ENCODE measurements around the gene DHH.

The DHH gene

DNA sequence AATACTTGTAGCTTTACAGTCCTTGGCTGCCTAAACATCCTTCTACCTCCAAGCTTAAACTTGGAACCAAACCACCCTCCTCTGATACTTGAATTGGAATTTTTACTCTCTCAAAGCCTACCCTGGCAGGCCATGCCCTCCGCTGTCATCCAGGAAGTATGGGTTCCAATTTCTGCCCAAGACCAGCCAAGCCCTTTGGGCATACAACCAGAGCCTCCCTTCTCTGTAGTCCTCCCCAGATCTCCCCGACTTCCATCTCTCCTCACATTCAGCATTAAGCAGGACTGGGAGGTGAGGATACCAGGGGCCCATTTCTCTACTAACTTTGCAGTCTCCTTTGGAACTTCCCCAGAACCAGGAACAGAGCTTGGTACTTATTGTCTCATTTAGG lies 369 bp upstream of the DHH start:
- Histone ChIP-seq H3F3A (ENCODE audit: insufficient read depth) (no peaks in the 10 kb centered on the region), H3K4me3 (ENCODE audit: insufficient read depth, low read length, poor library complexity, severe bottlenecking) (no peak overlapping the region), H3K27me3 (ENCODE audit: low read length) (no peaks in the 10 kb centered on the region)

DNA sequence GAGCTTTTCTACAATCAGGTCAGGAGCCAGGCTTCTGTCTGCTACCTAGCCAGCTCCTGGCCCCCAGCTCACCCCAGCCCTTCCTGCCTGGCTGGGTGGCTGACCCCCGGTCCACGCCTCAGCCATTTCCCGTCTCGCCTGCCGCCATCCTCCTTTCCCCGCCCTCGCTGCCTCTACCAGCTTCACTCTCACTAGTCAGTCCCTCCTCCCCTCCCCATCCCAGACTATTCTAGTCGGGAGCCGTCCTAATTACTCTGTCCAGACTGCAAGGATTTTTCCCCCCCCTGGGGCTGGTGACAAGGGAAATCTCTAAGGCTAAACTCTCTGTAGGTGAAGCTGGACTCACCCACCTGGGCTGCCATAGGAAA lies 825 bp downstream of the DHH start:
- Histone ChIP-seq H3K4me3 (ENCODE audit: insufficient read depth, low read length, poor library complexity, severe bottlenecking) (no peak overlapping the region), H4K20me1 (ENCODE audit: low read depth, low read length) (no peaks in the 10 kb centered on the region), H3K36me3 (ENCODE audit: low read length) (no peaks in the 10 kb centered on the region), H2AFZ (ENCODE audit: low read depth, low read length, severe bottlenecking) (no peak overlapping the region), H3K9me3 (ENCODE audit: insufficient read depth, low read length) (no peaks in the 10 kb centered on the region), H3K27me3 (ENCODE audit: low read length) (no peaks in the 10 kb centered on the region), H3K79me2 (ENCODE audit: insufficient read depth, low read length) (no peaks in the 10 kb centered on the region), H3K9ac (ENCODE audit: low read length) (no peak overlapping the region), H3F3A (ENCODE audit: insufficient read depth) (no peaks in the 10 kb centered on the region), H3K4me2 (ENCODE audit: low read depth, low read length, poor library complexity, severe bottlenecking) (no peak overlapping the region), H3K27ac (ENCODE audit: low read depth, low read length) (no peak overlapping the region), H3K9me2 (replicated peaks; ENCODE audit: insufficient read depth, low read length) (no peaks in the 10 kb centered on the region)
- TF ChIP-seq EZH2phosphoT487 (conservative IDR thresholded peaks at IDR 0.05; ENCODE audit: low read length) (no peak), CTCF (IDR thresholded peaks at IDR 0.05; ENCODE audit: insufficient read depth, low read length, poor library complexity, severe bottlenecking) (no peak)

More for the DNA sequence above, 369 bp upstream of the DHH start:
- Histone ChIP-seq H2AFZ (ENCODE audit: low read depth, low read length, severe bottlenecking) (no peak overlapping the region), H4K20me1 (ENCODE audit: low read depth, low read length) (no peaks in the 10 kb centered on the region), H3K9me3 (ENCODE audit: insufficient read depth, low read length) (no peaks in the 10 kb centered on the region), H3K79me2 (ENCODE audit: insufficient read depth, low read length) (no peaks in the 10 kb centered on the region), H3K9ac (ENCODE audit: low read length) (no peak overlapping the region), H3K9me2 (replicated peaks; ENCODE audit: insufficient read depth, low read length) (no peaks in the 10 kb centered on the region), H3K27ac (ENCODE audit: low read depth, low read length) (no peak overlapping the region), H3K4me2 (ENCODE audit: low read depth, low read length, poor library complexity, severe bottlenecking) (no peak overlapping the region), H3K36me3 (ENCODE audit: low read length) (no peaks in the 10 kb centered on the region)
- TF ChIP-seq EZH2phosphoT487 (conservative IDR thresholded peaks at IDR 0.05; ENCODE audit: low read length) (no peak), CTCF (IDR thresholded peaks at IDR 0.05; ENCODE audit: insufficient read depth, low read length, poor library complexity, severe bottlenecking) (no peak)

DNA sequence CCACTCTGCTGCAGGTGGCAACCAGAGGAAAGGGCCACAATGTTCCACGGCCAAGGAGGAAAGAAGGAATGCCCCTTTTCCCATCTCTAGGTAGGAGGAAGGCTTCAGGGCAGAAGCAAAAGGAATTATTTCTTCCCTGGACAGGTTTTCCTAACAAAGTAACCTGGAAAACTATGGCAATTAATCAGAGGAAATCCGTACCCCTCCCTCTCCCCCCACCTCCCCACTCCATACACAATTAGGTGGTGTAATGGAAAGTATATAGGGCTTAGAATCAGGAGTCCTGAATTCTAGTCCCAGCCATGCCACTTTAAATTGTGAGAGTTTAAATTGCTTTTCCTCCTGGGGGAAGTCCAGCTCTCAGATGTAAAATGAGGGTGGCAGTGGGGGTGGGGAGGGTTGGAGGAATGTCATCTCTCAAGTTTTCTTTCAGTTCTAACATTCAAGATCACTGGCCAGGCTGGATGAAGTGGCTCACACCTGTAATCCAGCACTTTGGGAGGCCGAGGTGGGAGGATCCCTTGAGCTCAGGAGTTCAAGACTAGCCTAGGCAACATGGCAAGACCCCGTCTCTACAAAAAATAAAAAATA lies 1.7 kb downstream of the DHH start:
- TF ChIP-seq CTCF (IDR thresholded peaks at IDR 0.05; ENCODE audit: insufficient read depth, low read length, poor library complexity, severe bottlenecking) (no peak), EZH2phosphoT487 (conservative IDR thresholded peaks at IDR 0.05; ENCODE audit: low read length) (no peak)
- H3K79me2 ChIP-seq (ENCODE audit: insufficient read depth, low read length), result no peaks in the 10 kb centered on the region
- no peaks in the 10 kb centered on the region for H3K36me3 ChIP-seq (ENCODE audit: low read length)
- no peak overlapping the region for H3K4me3 ChIP-seq (ENCODE audit: insufficient read depth, low read length, poor library complexity, severe bottlenecking)
- no peak overlapping the region for H3K9ac ChIP-seq (ENCODE audit: low read length)
- no peaks in the 10 kb centered on the region for H3K9me3 ChIP-seq (ENCODE audit: insufficient read depth, low read length)
- no peak overlapping the region for H2AFZ ChIP-seq (ENCODE audit: low read depth, low read length, severe bottlenecking)
- no peaks in the 10 kb centered on the region for H4K20me1 ChIP-seq (ENCODE audit: low read depth, low read length)
- no peak overlapping the region for H3K4me2 ChIP-seq (ENCODE audit: low read depth, low read length, poor library complexity, severe bottlenecking)
- no peaks in the 10 kb centered on the region for H3K27me3 ChIP-seq (ENCODE audit: low read length)
- no peaks in the 10 kb centered on the region for H3K9me2 ChIP-seq (replicated peaks; ENCODE audit: insufficient read depth, low read length)
- H3K27ac ChIP-seq (ENCODE audit: low read depth, low read length), result no peak overlapping the region
- H3F3A ChIP-seq (ENCODE audit: insufficient read depth), result no peaks in the 10 kb centered on the region
